Measurements from ENCODE around the gene GNB3. TPM values are rescaled to one million over a fixed set of nuclear protein-coding genes. Genes with fewer than 3 reads are reported as not detected.
A peak's percentile ranks its signal among the peaks of the same experiment; 100 is the strongest.
"Not testable (repeated sequence)": the region's sequence is repeated elsewhere in the genome, so short reads cannot be mapped to it uniquely, and the experiment has no call there.

GNB3 gene
- total RNA-seq, 1 donor from 2014 or later: 5.2 TPM

- no peaks in the 10 kb centered on the region for H3K9me3 ChIP-seq
- H3K4me3 ChIP-seq: peak overlapping the region; percentile 67 to 70
- TF ChIP-seq, protein P1, sequence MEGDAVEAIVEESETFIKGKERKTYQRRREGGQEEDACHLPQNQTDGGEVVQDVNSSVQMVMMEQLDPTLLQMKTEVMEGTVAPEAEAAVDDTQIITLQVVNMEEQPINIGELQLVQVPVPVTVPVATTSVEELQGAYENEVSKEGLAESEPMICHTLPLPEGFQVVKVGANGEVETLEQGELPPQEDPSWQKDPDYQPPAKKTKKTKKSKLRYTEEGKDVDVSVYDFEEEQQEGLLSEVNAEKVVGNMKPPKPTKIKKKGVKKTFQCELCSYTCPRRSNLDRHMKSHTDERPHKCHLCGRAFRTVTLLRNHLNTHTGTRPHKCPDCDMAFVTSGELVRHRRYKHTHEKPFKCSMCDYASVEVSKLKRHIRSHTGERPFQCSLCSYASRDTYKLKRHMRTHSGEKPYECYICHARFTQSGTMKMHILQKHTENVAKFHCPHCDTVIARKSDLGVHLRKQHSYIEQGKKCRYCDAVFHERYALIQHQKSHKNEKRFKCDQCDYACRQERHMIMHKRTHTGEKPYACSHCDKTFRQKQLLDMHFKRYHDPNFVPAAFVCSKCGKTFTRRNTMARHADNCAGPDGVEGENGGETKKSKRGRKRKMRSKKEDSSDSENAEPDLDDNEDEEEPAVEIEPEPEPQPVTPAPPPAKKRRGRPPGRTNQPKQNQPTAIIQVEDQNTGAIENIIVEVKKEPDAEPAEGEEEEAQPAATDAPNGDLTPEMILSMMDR (IDR thresholded peaks at IDR 0.05): no peak
- intact Hi-C loops (cut with DNase I): no loop called here
- peaks cover 0 to 14% of the 10 kb centered on the region in 2 donors for H3K36me3 ChIP-seq
- peak overlapping the region; percentile 86 for H3K27ac ChIP-seq
- H3K27me3 ChIP-seq: no peaks in the 10 kb centered on the region
- H3K4me1 ChIP-seq: peaks cover 46% of the 10 kb centered on the region
- no peak for DNase-seq (ENCODE audit: extremely low spot score in 2 of 2)
These were observed 30.6 kb downstream of the GNB3 start for GRCh38 chr12:6871052-6871957.

GRCh38 chr12:6872073-6873048 lies 31.6 kb downstream of the GNB3 start:
- H3K27ac ChIP-seq: peak overlapping the region; percentile 86
- intact Hi-C loops (cut with DNase I): no loop called here
- H3K36me3 ChIP-seq: peaks cover 0 to 14% of the 10 kb centered on the region in 2 donors
- TF ChIP-seq, protein P1 (IDR thresholded peaks at IDR 0.05): peak; percentile 35 to 91 (median 77)
- TF ChIP-seq POLR2A (IDR thresholded peaks at IDR 0.05): no peak
- no peaks in the 10 kb centered on the region for H3K27me3 ChIP-seq
- H3K4me1 ChIP-seq: peaks cover 38% of the 10 kb centered on the region
- H3K4me3 ChIP-seq: peak overlapping the region; percentile 67 to 70
- DNase-seq (ENCODE audit: extremely low spot score in 2 of 2): no peak
- H3K9me3 ChIP-seq: no peaks in the 10 kb centered on the region

- peak within 1 kb of the TSS; percentile 86 for H3K27ac ChIP-seq
- peaks cover 0 to 14% of the 10 kb centered on the region in 2 donors for H3K36me3 ChIP-seq
- no peaks in the 10 kb centered on the region for H3K9me3 ChIP-seq
- DNase-seq (ENCODE audit: extremely low spot score in 2 of 2): peak in 1 of 2 donors; percentile 93
- peak within 1 kb of the TSS; percentile 67 to 70 for H3K4me3 ChIP-seq
- H3K27me3 ChIP-seq: no peaks in the 10 kb centered on the region
- intact Hi-C loops (cut with DNase I): no loop called here
- TF ChIP-seq POLR2A (IDR thresholded peaks at IDR 0.05): peak in 1 of 2 donors; percentile 63
- TF ChIP-seq, protein P1 (IDR thresholded peaks at IDR 0.05): no peak
- peak; percentile 33 to 89 for TF ChIP-seq POLR2AphosphoS5 (IDR thresholded peaks at IDR 0.05; ENCODE audit: insufficient read depth in 1 of 2, low read depth in 1 of 2)
- peaks cover 34% of the 10 kb centered on the region for H3K4me1 ChIP-seq
These were observed 32.6 kb downstream of the GNB3 start, which contains the start of gene SPSB2 for GRCh38 chr12:6873094-6874014. Gene SPSB2 (minus strand): TSS chr12:6873303. CDS start chr12:6872901, 402 bp downstream.

GRCh38 chr12:6874015-6874368 lies 33.3 kb downstream of the GNB3 start:
- Histone ChIP-seq H3K4me1 (peaks cover 28% of the 10 kb centered on the region), H3K4me3 (peak overlapping the region; percentile 67 to 70)

GRCh38 chr12:6879824-6880223 lies 39.1 kb downstream of the GNB3 start:
- H3K27me3 ChIP-seq; intact Hi-C loops (cut with DNase I); H3K4me1 ChIP-seq; H3K27ac ChIP-seq; H3K9me3 ChIP-seq; H3K4me3 ChIP-seq; DNase-seq (ENCODE audit: extremely low spot score in 2 of 2): not testable (repeated sequence)
- H3K36me3 ChIP-seq: peaks cover 0 to 12% of the 10 kb centered on the region in 2 donors

More at GRCh38 chr12:6874015-6874368, 33.3 kb downstream of the GNB3 start:
- H3K27ac ChIP-seq: peak overlapping the region; percentile 86
- H3K36me3 ChIP-seq: peaks cover 0 to 14% of the 10 kb centered on the region in 2 donors
- intact Hi-C loops (cut with DNase I); H3K27me3 ChIP-seq; DNase-seq (ENCODE audit: extremely low spot score in 2 of 2); H3K9me3 ChIP-seq: not testable (repeated sequence)
